ENCODE data around the gene ATMIN.
A peak's percentile ranks its signal among the peaks of the same experiment; 100 is the strongest.

The ATMIN gene

GRCh38 chr16:80993834-80994233 lies 41.8 kb upstream of the ATMIN start:
- Histone ChIP-seq H2AFZ (ENCODE audit: low read length) (no peak overlapping the region), H3K9ac (ENCODE audit: low read depth, low read length, poor library complexity, severe bottlenecking) (no peak overlapping the region), H3K27me3 (ENCODE audit: insufficient read depth, low read length, poor library complexity, severe bottlenecking) (no peaks in the 10 kb centered on the region), H3K4me3 (ENCODE audit: low read length, poor library complexity, severe bottlenecking) (no peak overlapping the region), H3F3A (ENCODE audit: low read depth) (no peaks in the 10 kb centered on the region), H4K20me1 (ENCODE audit: insufficient read depth, low read length, poor library complexity, severe bottlenecking) (peaks cover 20% of the 10 kb centered on the region), H3K36me3 (ENCODE audit: insufficient read depth, low read length) (peaks cover 28% of the 10 kb centered on the region; the same call in 1 of the 2 replicates), H3K79me2 (ENCODE audit: insufficient read depth, low read length) (peaks cover 94% of the 10 kb centered on the region), H3K4me1 (ENCODE audit: insufficient read depth, low read length, poor library complexity, severe bottlenecking) (peaks cover 18% of the 10 kb centered on the region), H3K9me2 (replicated peaks; ENCODE audit: low read depth, low read length) (no peaks in the 10 kb centered on the region), H3K9me3 (ENCODE audit: insufficient read depth, low read depth, low read length) (no peaks in the 10 kb centered on the region), H3K4me2 (ENCODE audit: low read depth, low read length, poor library complexity, severe bottlenecking) (no peak overlapping the region)
- TF ChIP-seq, protein P1, sequence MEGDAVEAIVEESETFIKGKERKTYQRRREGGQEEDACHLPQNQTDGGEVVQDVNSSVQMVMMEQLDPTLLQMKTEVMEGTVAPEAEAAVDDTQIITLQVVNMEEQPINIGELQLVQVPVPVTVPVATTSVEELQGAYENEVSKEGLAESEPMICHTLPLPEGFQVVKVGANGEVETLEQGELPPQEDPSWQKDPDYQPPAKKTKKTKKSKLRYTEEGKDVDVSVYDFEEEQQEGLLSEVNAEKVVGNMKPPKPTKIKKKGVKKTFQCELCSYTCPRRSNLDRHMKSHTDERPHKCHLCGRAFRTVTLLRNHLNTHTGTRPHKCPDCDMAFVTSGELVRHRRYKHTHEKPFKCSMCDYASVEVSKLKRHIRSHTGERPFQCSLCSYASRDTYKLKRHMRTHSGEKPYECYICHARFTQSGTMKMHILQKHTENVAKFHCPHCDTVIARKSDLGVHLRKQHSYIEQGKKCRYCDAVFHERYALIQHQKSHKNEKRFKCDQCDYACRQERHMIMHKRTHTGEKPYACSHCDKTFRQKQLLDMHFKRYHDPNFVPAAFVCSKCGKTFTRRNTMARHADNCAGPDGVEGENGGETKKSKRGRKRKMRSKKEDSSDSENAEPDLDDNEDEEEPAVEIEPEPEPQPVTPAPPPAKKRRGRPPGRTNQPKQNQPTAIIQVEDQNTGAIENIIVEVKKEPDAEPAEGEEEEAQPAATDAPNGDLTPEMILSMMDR (conservative IDR thresholded peaks at IDR 0.05; ENCODE audit: low read length) = no peak
- no peak for TF ChIP-seq EZH2phosphoT487 (IDR thresholded peaks at IDR 0.05; ENCODE audit: borderline replicate concordance)

DNA sequence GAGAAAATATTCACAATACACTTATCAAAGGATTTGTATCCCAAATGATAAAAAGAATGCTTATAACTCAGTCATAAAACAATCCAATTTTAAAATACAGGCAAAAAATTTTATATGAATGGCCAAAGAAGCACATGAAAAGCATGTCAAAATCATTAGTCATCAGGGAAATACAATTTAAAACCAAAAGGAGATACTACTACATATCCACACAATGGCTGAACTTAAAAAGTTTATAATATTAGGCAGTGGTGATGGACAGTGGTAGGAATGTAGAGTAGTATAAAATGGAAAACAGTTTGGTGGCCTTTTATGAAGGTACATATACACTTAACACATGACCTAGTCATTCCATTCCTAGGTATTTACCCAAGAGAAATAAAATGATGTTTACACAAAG lies 41.2 kb upstream of the ATMIN start:
- Histone ChIP-seq H3K4me1 (ENCODE audit: insufficient read depth, low read length, poor library complexity, severe bottlenecking) (peaks cover 23% of the 10 kb centered on the region), H3K36me3 (ENCODE audit: insufficient read depth, low read length) (peaks cover 28% of the 10 kb centered on the region; the same call in 1 of the 2 replicates), H2AFZ (ENCODE audit: low read length) (no peak overlapping the region)

DNA sequence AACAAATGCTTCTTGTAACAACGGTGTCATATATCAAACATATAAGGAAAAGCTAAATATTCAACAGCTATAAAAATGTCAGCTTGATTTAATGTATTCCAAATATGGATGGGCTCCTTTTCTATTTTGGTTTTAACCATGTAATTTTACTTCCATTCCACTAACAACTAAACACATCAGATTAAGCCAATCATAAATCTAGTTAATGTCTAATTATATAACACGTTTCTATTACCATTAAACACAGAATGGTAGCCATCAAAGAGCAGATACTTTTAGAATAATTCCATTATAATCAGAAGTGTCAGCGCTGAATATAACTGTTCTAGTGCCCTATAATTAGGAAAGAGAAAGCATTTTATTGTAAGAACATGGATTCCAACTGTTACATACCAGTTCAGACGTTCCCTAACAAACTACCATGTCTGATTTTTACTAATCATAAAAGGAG lies 38.9 kb upstream of the ATMIN start:
- Histone ChIP-seq H4K20me1 (ENCODE audit: insufficient read depth, low read length, poor library complexity, severe bottlenecking) (peaks cover 23% of the 10 kb centered on the region), H2AFZ (ENCODE audit: low read length) (no peak overlapping the region), H3K27me3 (ENCODE audit: insufficient read depth, low read length, poor library complexity, severe bottlenecking) (no peaks in the 10 kb centered on the region), H3K4me3 (ENCODE audit: low read length, poor library complexity, severe bottlenecking) (peak overlapping the region; percentile 58), H3F3A (ENCODE audit: low read depth) (no peaks in the 10 kb centered on the region), H3K4me2 (ENCODE audit: low read depth, low read length, poor library complexity, severe bottlenecking) (peak overlapping the region; percentile 72), H3K36me3 (ENCODE audit: insufficient read depth, low read length) (peaks cover 14% of the 10 kb centered on the region; the same call in 1 of the 2 replicates), H3K79me2 (ENCODE audit: insufficient read depth, low read length) (peaks cover 99% of the 10 kb centered on the region), H3K9ac (ENCODE audit: low read depth, low read length, poor library complexity, severe bottlenecking) (peak overlapping the region; percentile 36), H3K9me2 (replicated peaks; ENCODE audit: low read depth, low read length) (no peaks in the 10 kb centered on the region), H3K9me3 (ENCODE audit: insufficient read depth, low read depth, low read length) (no peaks in the 10 kb centered on the region), H3K4me1 (ENCODE audit: insufficient read depth, low read length, poor library complexity, severe bottlenecking) (peaks cover 31% of the 10 kb centered on the region)
- TF ChIP-seq, protein P1 (conservative IDR thresholded peaks at IDR 0.05; ENCODE audit: low read length) = no peak
- TF ChIP-seq EZH2phosphoT487 (IDR thresholded peaks at IDR 0.05; ENCODE audit: borderline replicate concordance) = no peak

More for the DNA sequence above, 41.2 kb upstream of the ATMIN start:
- H3K9ac ChIP-seq (ENCODE audit: low read depth, low read length, poor library complexity, severe bottlenecking) = no peak overlapping the region
- H3F3A ChIP-seq (ENCODE audit: low read depth) = no peaks in the 10 kb centered on the region
- peaks cover 97% of the 10 kb centered on the region for H3K79me2 ChIP-seq (ENCODE audit: insufficient read depth, low read length)
- no peak for TF ChIP-seq EZH2phosphoT487 (IDR thresholded peaks at IDR 0.05; ENCODE audit: borderline replicate concordance)
- TF ChIP-seq, protein P1 (conservative IDR thresholded peaks at IDR 0.05; ENCODE audit: low read length) = no peak
- H4K20me1 ChIP-seq (ENCODE audit: insufficient read depth, low read length, poor library complexity, severe bottlenecking) = peaks cover 20% of the 10 kb centered on the region
- H3K4me2 ChIP-seq (ENCODE audit: low read depth, low read length, poor library complexity, severe bottlenecking) = no peak overlapping the region
- H3K4me3 ChIP-seq (ENCODE audit: low read length, poor library complexity, severe bottlenecking) = no peak overlapping the region
- H3K27me3 ChIP-seq (ENCODE audit: insufficient read depth, low read length, poor library complexity, severe bottlenecking) = no peaks in the 10 kb centered on the region
- no peaks in the 10 kb centered on the region for H3K9me3 ChIP-seq (ENCODE audit: insufficient read depth, low read depth, low read length)
- no peaks in the 10 kb centered on the region for H3K9me2 ChIP-seq (replicated peaks; ENCODE audit: low read depth, low read length)
